ENCODE data around the gene SYT17.

SYT17 gene

GRCh38 chr16:19212059-19212458 lies 44.0 kb downstream of the SYT17 start:
- TF ChIP-seq, protein P1, sequence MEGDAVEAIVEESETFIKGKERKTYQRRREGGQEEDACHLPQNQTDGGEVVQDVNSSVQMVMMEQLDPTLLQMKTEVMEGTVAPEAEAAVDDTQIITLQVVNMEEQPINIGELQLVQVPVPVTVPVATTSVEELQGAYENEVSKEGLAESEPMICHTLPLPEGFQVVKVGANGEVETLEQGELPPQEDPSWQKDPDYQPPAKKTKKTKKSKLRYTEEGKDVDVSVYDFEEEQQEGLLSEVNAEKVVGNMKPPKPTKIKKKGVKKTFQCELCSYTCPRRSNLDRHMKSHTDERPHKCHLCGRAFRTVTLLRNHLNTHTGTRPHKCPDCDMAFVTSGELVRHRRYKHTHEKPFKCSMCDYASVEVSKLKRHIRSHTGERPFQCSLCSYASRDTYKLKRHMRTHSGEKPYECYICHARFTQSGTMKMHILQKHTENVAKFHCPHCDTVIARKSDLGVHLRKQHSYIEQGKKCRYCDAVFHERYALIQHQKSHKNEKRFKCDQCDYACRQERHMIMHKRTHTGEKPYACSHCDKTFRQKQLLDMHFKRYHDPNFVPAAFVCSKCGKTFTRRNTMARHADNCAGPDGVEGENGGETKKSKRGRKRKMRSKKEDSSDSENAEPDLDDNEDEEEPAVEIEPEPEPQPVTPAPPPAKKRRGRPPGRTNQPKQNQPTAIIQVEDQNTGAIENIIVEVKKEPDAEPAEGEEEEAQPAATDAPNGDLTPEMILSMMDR (IDR thresholded peaks at IDR 0.05), result no peak

DNA sequence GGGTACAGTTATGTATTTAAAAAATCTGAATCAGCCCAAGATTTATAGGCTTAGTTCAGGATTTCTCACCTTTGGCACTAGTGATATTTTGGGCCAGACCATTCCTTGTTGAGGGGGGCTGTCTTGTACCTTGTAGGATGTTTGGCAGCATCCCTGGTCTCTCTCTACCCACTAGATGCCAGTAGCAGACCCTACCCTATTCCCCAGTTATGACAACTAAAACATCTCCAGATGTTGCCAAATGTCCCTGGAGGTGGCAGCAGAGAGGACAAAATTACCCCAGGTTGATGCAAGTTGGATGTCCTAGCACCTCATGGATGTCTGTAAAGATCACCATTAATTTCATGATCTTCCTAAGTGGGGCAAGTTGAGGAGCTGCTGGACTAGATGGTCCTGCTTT lies 45.8 kb downstream of the SYT17 start:
- TF ChIP-seq, protein P1 (IDR thresholded peaks at IDR 0.05), result no peak

DNA sequence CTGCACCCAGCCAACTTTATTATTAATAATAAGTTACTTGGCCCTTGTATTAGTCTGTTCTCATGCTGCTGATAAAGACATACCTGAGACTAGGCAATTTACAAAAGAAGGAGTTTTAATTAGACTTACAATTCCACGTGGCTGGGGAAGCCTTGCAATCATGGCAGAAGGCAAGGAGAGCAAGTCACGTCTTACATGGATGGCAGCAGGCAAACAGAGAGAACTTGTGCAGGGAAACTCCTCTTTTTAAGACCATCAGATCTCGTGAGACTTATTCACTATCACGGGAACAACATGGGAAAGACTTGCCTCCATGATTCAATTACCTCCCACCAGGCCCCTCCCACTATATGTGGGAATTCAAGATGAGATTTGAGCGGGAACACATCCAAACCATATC lies 47.7 kb downstream of the SYT17 start:
- TF ChIP-seq, protein P1 (IDR thresholded peaks at IDR 0.05), result no peak

DNA sequence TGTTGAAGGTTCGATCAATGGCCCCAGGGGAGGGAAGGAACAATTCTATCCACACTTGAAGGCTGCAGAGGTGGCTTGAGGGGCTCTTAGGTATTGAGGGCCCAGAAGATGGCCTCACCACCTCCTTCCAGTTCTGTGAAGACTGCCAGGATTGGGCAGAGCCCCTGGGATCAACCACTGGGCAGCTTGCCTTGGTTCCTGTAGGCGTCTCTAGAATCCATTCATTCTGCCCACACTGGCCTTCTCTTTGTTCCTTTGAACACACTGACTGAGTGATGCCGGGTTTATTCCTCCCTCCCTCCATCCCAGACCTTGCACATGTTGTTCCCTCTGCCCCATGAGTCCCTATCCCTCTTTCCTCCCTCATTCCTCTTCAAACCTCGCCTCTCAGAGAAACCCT lies 50.5 kb downstream of the SYT17 start:
- TF ChIP-seq, protein P1 (IDR thresholded peaks at IDR 0.05), result no peak

DNA sequence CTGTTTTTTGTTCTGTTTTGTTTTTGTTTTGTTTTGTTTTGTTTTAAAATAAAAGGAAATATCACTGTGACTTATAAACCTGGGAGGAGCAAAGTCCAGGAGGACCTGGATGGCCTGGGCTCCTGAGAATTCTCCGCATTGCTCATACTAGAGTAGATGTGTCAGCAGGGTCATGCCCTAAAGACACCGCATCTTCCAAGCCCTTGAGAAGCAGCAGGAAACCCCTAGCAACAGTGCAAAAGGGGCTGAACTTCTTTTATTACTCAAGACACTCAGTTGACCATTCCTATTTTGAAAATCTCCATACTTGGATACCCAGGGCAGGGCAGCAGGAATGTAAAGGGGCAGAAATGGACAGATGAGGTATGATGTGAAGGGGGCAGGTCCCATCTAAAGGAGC lies 51.8 kb downstream of the SYT17 start:
- TF ChIP-seq, protein P1 (IDR thresholded peaks at IDR 0.05), result no peak

- TF ChIP-seq, protein P1 (IDR thresholded peaks at IDR 0.05), result peak; percentile 90
These were observed 55.5 kb downstream of the SYT17 start for GRCh38 chr16:19223235-19224170.

- TF ChIP-seq, protein P1 (IDR thresholded peaks at IDR 0.05), result no peak
These were observed 57.6 kb downstream of the SYT17 start for GRCh38 chr16:19225651-19226050.

Measured in LNCAP (cell line).